ENCODE measurements around the gene SORBS2. TPM values are rescaled to one million over a fixed set of nuclear protein-coding genes. Genes with fewer than 3 reads are reported as not detected.

The SORBS2 gene
- total and polyA plus RNA-seq, 2 donors (not counting 1 experiment from before 2014, with no cell fraction given): 0.33 to 3.0 TPM

- no peak for DNase-seq (ENCODE audit: low read depth in 2 of 2)
- Histone ChIP-seq H3K9ac (ENCODE audit: insufficient read depth, low read length) (no peak overlapping the region), H3K27me3 (ENCODE audit: control insufficient read depth, insufficient read depth, low read length) (no peaks in the 10 kb centered on the region), H2AFZ (ENCODE audit: low read length) (no peak overlapping the region), H3K36me3 (ENCODE audit: control insufficient read depth, insufficient read depth, low read length) (no peaks in the 10 kb centered on the region), H3K27ac (ENCODE audit: insufficient read depth, low read length) (no peak overlapping the region), H3K79me2 (ENCODE audit: control insufficient read depth, insufficient read depth, low read length) (no peaks in the 10 kb centered on the region), H3K4me1 (ENCODE audit: control insufficient read depth, extremely low read depth, insufficient read depth, low read length) (no peaks in the 10 kb centered on the region), H3K9me3 (ENCODE audit: control insufficient read depth, insufficient read depth, low read depth, low read length) (no peaks in the 10 kb centered on the region), H3K4me2 (ENCODE audit: extremely low read depth, insufficient read depth, low read length) (no peak overlapping the region), H3K4me3 (replicated peaks in 1 of 4; ENCODE audit: control extremely low read depth in 1 of 4, insufficient read depth in 1 of 4, low read depth in 3 of 4, low read length in 4 of 4) (no peak overlapping the region), H4K20me1 (ENCODE audit: control insufficient read depth, extremely low read depth, insufficient read depth, low read length) (no peaks in the 10 kb centered on the region)
- TF ChIP-seq EZH2 (IDR thresholded peaks at IDR 0.05; ENCODE audit: low read length, missing control alignments): no peak
- TF ChIP-seq, protein P1, sequence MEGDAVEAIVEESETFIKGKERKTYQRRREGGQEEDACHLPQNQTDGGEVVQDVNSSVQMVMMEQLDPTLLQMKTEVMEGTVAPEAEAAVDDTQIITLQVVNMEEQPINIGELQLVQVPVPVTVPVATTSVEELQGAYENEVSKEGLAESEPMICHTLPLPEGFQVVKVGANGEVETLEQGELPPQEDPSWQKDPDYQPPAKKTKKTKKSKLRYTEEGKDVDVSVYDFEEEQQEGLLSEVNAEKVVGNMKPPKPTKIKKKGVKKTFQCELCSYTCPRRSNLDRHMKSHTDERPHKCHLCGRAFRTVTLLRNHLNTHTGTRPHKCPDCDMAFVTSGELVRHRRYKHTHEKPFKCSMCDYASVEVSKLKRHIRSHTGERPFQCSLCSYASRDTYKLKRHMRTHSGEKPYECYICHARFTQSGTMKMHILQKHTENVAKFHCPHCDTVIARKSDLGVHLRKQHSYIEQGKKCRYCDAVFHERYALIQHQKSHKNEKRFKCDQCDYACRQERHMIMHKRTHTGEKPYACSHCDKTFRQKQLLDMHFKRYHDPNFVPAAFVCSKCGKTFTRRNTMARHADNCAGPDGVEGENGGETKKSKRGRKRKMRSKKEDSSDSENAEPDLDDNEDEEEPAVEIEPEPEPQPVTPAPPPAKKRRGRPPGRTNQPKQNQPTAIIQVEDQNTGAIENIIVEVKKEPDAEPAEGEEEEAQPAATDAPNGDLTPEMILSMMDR (conservative IDR thresholded peaks at IDR 0.05 in 1 of 2, IDR thresholded peaks at IDR 0.05 in 1 of 2; ENCODE audit: low read depth in 1 of 2, low read length in 2 of 2): no peak
Measured at GRCh38 chr4:185665655-185666054, 146.3 kb downstream of the SORBS2 start.

- Histone ChIP-seq H3K4me1 (ENCODE audit: control insufficient read depth, extremely low read depth, insufficient read depth, low read length) (no peaks in the 10 kb centered on the region), H3K4me3 (replicated peaks in 1 of 4; ENCODE audit: control extremely low read depth in 1 of 4, insufficient read depth in 1 of 4, low read depth in 3 of 4, low read length in 4 of 4) (no peak overlapping the region), H4K20me1 (ENCODE audit: control insufficient read depth, extremely low read depth, insufficient read depth, low read length) (no peaks in the 10 kb centered on the region), H3K4me2 (ENCODE audit: extremely low read depth, insufficient read depth, low read length) (no peak overlapping the region), H3K79me2 (ENCODE audit: control insufficient read depth, insufficient read depth, low read length) (no peaks in the 10 kb centered on the region), H3K27me3 (ENCODE audit: control insufficient read depth, insufficient read depth, low read length) (no peaks in the 10 kb centered on the region), H3K27ac (ENCODE audit: insufficient read depth, low read length) (no peak overlapping the region), H3K9ac (ENCODE audit: insufficient read depth, low read length) (no peak overlapping the region), H2AFZ (ENCODE audit: low read length) (no peak overlapping the region), H3K36me3 (ENCODE audit: control insufficient read depth, insufficient read depth, low read length) (no peaks in the 10 kb centered on the region), H3K9me3 (ENCODE audit: control insufficient read depth, insufficient read depth, low read depth, low read length) (no peaks in the 10 kb centered on the region)
- TF ChIP-seq, protein P1 (conservative IDR thresholded peaks at IDR 0.05 in 1 of 2, IDR thresholded peaks at IDR 0.05 in 1 of 2; ENCODE audit: low read depth in 1 of 2, low read length in 2 of 2): no peak
- no peak for TF ChIP-seq EZH2 (IDR thresholded peaks at IDR 0.05; ENCODE audit: low read length, missing control alignments)
- DNase-seq (ENCODE audit: low read depth in 2 of 2): no peak
Measured at GRCh38 chr4:185664481-185664880, 147.5 kb downstream of the SORBS2 start.

- no peak overlapping the region for H3K4me2 ChIP-seq (ENCODE audit: extremely low read depth, insufficient read depth, low read length)
- H3K9ac ChIP-seq (ENCODE audit: insufficient read depth, low read length): no peak overlapping the region
- H3K27ac ChIP-seq (ENCODE audit: insufficient read depth, low read length): no peak overlapping the region
- H4K20me1 ChIP-seq (ENCODE audit: control insufficient read depth, extremely low read depth, insufficient read depth, low read length): no peaks in the 10 kb centered on the region
- H2AFZ ChIP-seq (ENCODE audit: low read length): no peak overlapping the region
- no peaks in the 10 kb centered on the region for H3K4me1 ChIP-seq (ENCODE audit: control insufficient read depth, extremely low read depth, insufficient read depth, low read length)
- H3K27me3 ChIP-seq (ENCODE audit: control insufficient read depth, insufficient read depth, low read length): no peaks in the 10 kb centered on the region
- TF ChIP-seq, protein P1 (conservative IDR thresholded peaks at IDR 0.05 in 1 of 2, IDR thresholded peaks at IDR 0.05 in 1 of 2; ENCODE audit: low read depth in 1 of 2, low read length in 2 of 2): no peak
- no peak for TF ChIP-seq EZH2 (IDR thresholded peaks at IDR 0.05; ENCODE audit: low read length, missing control alignments)
- H3K36me3 ChIP-seq (ENCODE audit: control insufficient read depth, insufficient read depth, low read length): no peaks in the 10 kb centered on the region
- H3K79me2 ChIP-seq (ENCODE audit: control insufficient read depth, insufficient read depth, low read length): no peaks in the 10 kb centered on the region
- no peaks in the 10 kb centered on the region for H3K9me3 ChIP-seq (ENCODE audit: control insufficient read depth, insufficient read depth, low read depth, low read length)
- no peak overlapping the region for H3K4me3 ChIP-seq (replicated peaks in 1 of 4; ENCODE audit: control extremely low read depth in 1 of 4, insufficient read depth in 1 of 4, low read depth in 3 of 4, low read length in 4 of 4)
- DNase-seq (ENCODE audit: low read depth in 2 of 2): no peak
Measured at GRCh38 chr4:185662030-185662778, 149.8 kb downstream of the SORBS2 start.

Data from fibroblast of lung (primary cell).